Left hindlimb (tissue), 1 donor: Measurements from ENCODE around the gene CBARP.
"Not testable (repeated sequence)": the region's sequence is repeated elsewhere in the genome, so short reads cannot be mapped to it uniquely, and the experiment has no call there.

Source experiments
- DNase-seq: peaks from one replicate; pipeline ENCODE4 v3.0.0-alpha.2; 2018

Gene CBARP

GRCh38 chr19:1225440-1226226 is 12.2 kb downstream of the CBARP start:
- no peak for DNase-seq

GRCh38 chr19:1224847-1225246 is 13.0 kb downstream of the CBARP start:
- no peak for DNase-seq

DNA sequence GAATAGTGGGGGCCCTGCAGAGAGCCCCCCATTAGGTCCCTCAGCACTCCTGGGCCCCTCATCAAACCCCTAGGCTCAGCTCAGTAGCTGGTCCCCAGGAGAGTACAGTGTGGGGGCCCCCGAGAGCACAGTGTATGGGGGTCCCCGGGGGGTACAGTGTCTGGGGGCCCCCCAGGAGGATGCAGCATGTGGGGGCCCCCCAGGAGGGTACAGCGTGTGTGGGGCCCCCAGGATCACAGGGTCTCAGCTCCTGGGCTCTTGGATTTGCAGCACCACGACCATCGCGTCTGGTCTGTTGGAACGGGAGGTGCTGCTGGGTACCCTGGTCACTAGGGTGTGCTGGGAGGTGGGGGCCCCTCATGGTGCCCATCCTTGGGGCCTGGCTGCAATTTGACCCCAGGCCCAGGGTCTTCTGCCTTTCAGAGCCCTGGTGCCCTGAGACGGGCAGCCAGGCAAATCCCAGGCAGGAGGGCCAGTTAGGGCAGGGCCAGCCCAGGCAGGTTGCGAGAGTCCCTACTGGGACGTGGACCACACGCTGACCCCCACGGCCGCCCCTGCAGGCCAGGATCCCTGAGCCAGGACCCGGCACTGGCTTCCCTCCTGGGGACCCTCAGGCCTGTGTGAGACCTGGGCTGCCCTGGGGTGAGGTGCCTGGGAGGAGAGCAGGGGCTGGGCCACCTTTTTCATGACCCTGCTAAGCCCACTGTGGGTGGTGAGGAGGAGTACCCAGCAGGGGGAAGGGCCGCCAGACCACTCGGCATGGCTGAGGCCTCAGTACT is 13.6 kb downstream of the CBARP start:
- no peak for DNase-seq

- DNase-seq, result no peak
Measured at GRCh38 chr19:1223018-1223855, 14.6 kb downstream of the CBARP start.

GRCh38 chr19:1222394-1222793 is 15.4 kb downstream of the CBARP start:
- no peak for DNase-seq

- no peak for DNase-seq
Measured at GRCh38 chr19:1221904-1222255, 15.9 kb downstream of the CBARP start.

- peak; percentile 75 for DNase-seq
Measured at GRCh38 chr19:1220976-1221903, 16.6 kb downstream of the CBARP start.

- DNase-seq, result no peak
Measured at GRCh38 chr19:1220477-1220930, 17.3 kb downstream of the CBARP start.

DNA sequence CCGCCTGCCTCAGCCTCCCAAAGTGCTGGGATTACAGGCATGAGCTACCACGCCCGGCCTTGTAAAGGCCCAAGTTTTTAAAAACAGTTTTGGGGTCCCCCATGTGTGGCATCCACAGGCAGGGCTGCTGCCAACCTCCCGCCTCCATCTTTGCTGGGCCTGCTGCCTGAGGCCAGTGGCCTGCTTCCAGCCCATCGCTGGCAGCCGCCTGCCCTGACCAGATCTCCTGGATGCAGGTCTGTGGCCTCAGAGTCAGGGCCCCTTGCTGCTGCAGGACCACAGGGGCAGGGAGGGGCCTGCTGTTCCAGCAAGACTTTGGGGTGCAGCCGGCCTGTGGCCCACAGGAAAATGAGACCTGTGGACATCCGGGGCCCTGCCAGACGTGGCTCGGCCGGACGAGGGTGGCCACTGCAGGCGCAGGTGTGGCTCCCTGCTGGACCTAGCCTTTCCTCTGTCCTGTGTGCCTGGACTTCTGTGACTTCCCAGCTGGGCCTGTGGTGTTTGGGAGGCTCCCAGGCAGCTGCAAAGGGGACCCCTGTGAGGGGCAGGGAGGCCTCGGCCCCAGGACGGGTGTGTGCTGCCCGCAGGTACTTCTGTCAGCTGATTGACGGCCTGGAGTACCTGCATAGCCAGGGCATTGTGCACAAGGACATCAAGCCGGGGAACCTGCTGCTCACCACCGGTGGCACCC is 17.9 kb downstream of the CBARP start:
- DNase-seq, result no peak

- DNase-seq, result no peak
Measured at GRCh38 chr19:1218751-1219567, 18.8 kb downstream of the CBARP start.

DNA sequence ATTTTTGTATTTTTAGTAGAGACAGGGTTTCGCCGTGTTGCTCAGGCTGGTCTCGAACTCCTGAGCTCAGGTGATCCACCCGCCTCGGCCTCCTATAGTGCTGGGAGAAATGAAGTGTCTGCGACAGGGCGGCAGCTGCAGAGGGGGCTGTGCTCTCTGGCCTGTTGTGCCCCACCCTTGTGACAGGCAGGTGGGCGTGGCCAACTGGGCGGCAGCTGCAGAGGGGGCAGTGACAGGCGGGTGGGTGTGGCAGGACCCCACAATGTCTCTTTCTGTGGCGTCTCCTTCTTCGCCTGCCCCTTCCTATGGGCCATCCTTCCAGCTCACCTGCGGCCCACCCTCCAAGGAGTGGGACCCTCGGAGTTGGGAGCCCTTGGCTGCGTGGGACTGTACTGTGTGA is 20.4 kb downstream of the CBARP start:
- DNase-seq, result no peak

DNA sequence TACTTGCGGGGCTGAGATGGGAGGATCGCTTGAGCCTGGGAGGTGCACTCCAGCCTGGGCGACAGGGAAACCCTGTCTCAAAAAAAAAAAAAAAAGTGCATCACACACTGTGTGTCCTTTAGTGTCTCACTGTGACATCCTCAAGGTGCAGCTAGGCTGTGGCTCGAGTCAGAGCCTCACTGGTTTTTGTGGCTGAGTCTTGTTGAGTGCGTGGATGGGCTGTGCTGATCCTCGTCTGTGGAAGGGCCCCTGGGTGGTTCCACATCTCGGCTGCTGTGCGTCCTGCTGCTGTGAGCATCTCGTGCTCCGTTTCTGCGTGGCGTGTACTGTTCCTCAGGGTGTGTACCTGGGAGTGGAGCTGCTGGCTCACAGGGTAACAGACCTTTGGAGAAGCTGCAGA is 21.0 kb downstream of the CBARP start:
- no peak for DNase-seq

DNA sequence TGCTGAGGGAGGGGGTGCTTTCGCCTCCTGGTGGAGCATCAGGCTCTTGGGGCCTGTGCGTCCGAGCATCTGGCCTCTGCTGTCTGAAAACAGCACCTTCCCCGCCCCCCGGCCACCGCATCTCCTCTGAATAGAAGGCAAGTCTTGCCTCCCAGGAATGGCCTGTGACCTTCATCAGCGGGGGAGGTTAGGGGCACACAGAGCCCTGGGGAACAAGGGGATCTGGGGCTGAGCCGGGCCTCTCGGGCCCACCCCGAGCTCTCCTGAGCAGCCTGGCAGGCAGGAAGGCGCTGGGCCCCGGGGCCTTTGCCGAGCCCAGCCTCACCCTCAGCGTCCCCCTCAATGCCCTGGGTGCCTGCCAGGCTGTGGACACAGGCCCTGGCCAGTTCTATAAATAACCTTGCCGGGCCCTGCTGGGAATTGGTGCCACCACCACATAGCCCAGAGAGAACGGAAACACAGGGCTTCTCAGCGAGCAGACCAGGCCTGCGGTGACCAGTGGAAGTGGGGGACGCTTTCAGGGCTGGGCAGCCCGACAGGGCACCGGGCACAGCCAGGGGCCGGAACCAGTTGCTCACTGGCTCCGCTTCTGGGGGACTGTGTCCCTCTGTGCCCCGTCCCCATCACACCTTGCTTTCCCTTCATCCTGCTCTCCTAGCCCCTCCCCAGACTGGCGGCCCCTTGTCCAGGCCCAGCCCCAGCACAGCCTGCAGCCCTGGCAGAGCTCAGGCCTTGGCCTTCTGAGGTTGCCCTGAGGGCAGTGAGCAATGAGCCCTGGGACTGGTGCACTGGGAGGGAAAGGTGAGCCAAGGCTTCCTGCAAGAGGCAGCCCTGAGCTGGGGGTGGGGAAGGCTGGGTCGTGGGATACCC is 22.7 kb downstream of the CBARP start:
- DNase-seq, result peak; percentile 75

DNA sequence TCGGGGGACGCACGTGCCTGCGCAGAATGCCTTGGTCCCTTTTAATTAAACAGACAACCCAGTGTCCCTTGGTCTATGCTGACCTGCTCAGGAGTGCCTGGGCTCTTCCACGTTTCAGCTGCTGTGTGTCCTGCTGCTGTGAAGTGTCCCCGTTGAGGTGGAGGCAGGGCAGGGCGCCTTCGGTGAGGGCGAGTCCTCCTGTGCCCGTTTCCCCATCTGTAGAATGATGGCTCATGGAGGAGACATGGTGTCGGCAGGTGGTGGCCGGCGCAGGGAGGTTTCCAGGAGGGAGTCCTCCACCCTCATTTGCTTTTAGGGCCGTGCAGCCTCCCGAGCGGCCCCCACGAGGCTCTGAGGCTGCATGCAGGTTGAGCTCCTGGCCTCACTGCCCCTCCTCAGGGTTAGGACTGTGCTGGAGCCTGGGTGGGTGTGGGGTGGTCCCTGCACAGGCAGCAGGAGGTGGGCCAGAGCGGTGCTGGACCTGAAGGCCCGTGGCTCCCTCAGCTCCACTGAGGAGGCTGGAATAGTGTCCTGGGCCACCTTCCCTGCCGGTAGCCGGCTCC is 23.4 kb downstream of the CBARP start:
- DNase-seq, result no peak

GRCh38 chr19:1213391-1214286 is 24.2 kb downstream of the CBARP start:
- DNase-seq, result peak; percentile 79

DNA sequence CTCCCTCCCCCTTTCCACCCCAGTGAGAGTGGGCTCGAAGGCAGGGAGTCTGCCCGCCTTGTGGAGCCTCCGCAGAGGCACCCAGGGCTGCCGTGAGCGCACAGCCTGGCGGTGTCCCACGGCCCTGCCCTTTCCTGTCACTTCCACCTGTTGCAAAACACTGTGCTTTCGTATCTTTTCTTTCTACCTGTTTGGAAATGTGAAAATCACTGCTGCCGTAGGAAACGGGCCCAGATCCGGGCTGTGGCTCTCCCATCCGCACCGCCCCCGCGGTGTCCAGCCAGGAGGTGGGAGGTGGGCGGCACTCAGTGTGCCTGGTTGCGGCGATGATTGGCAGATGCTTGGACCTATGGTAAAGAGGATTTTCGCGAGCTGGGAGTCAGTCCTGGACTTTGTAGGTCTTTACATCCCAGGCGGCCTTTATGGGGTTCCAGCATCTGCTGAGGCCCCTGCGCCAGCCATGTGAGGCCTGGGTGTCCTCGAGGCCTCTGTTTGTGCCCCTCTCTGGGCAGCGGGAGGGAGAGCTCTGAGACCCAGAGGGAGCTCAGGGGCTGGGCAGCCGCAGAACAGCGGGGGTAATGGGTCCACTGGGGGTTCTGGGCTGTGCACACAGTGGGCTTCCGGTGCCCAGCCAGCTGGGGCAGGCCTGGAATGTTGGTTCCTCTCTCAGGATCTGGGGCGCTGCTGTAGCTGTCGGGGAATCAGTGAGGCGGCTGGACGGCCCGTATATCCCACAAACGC is 26.1 kb downstream of the CBARP start:
- DNase-seq, result peak; percentile 47

DNA sequence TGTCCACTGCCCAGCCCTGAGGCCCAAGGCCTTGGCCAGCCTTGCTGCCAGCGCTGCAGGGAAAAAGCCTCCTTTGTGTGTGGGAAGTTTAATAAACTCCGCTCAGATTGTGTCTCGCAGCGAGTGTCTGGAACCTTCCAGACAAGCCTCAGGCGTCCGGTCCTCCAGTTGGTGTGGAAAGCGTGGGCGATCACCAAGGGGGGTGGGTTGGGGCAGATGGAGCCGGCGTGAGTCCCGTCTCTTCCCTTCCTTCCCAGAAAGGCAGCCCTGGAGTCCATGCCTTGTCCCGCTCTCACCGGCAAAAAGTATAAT is 27.6 kb downstream of the CBARP start:
- DNase-seq, result no peak

DNA sequence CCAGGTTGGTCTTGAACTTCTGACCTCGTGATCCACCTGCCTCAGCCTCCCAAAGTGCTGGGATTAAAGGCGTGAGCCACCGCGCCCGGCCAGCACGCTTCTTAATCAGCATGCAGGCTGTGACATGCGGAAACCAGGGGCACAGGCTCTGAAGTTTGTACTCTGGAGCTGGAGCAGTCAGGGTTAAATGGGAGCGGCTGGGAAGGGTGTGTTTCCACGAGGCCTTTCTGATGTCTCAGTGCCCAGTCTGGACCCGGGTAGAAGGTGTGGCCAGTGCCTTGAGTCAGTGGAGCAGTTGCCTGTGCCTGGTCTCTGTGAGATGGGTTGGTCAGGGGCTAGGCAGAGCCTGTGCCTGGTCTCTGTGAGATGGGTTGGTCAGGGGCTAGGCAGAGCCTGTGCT is 29.0 kb downstream of the CBARP start:
- DNase-seq, result not testable (repeated sequence)
